ENCODE measurements around the gene HS6ST1. TPM values are rescaled to one million over a fixed set of nuclear protein-coding genes. Genes with fewer than 3 reads are reported as not detected.
"Not testable (repeated sequence)": the region's sequence is repeated elsewhere in the genome, so short reads cannot be mapped to it uniquely, and the experiment has no call there.

Gene HS6ST1
- total RNA-seq, 3 donors from 2014 or later, result 23.9 to 32.3 (median 28.2) TPM

DNA sequence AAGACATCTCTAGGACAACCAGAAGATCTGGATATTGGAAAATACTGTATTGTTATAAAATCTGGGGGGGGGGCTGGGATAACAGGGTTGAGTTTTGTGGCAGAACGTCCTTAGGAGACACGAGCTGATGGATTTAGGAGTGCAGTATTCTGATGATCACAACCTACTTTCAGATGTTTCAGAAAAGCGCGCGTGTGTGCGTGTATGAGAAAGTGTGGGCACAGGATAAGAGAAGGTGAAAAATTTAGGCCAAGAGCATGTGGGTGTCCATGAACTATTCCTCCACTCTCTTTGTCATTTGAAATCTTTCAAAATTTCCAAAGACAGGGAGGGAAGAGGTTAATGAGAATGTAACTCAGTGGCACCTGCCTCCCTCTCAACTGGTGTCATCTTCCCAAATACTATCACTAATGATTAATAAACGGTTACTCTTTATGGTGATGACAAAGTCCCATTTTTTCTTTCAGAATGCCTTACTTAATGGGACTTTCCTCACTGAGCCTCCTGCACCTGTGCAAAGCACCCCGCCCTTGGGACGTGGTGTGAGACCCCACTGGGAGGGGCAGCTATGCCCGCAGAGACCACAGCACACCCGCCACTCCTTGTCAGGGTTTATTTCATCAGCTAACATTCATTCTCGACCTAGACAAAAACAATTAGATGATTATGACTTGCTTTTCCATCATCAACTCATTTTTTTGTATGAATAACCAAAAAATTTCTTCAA lies 53.6 kb downstream of the HS6ST1 start:
- no peak for ATAC-seq
- DNase-seq, result no peak
- Mint-ChIP-seq H3K27me3 (ENCODE audit: low read depth) (no peaks in the 10 kb centered on the region), H3K4me1 (ENCODE audit: low read depth) (no peaks in the 10 kb centered on the region), H3K4me3 (no peak overlapping the region), H3K9me3 (no peaks in the 10 kb centered on the region), H3K36me3 (ENCODE audit: insufficient read depth) (no peaks in the 10 kb centered on the region)

DNA sequence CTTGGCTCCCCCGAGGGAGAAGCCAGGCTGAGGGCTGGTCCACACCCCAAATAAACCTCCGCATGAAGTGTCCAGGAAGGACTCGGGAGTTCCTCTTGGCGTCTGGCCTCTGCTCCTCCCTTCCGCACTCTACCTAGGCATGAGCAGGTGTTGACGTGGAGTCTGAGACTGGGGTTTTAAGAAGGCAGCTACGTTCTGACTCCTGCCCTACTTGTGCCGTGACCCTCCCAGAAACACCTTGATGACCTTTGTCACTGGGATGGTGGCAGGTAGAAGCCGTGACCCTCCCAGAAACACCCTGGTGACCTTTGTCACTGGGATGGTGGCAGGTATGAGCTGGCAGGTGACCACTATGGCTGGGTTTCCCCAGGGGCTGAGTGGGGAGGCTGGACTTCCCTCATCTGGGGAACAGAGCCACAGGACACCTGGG lies 54.8 kb downstream of the HS6ST1 start:
- H3K36me3 Mint-ChIP-seq (ENCODE audit: insufficient read depth), result no peaks in the 10 kb centered on the region
- ATAC-seq (no peak), DNase-seq (no peak)
- H3K4me3 Mint-ChIP-seq, result no peak overlapping the region
- no peaks in the 10 kb centered on the region for H3K9me3 Mint-ChIP-seq
- no peaks in the 10 kb centered on the region for H3K27me3 Mint-ChIP-seq (ENCODE audit: low read depth)
- no peaks in the 10 kb centered on the region for H3K4me1 Mint-ChIP-seq (ENCODE audit: low read depth)

GRCh38 chr2:128262315-128263253 lies 56.1 kb downstream of the HS6ST1 start:
- ATAC-seq (no peak), DNase-seq (no peak)
- Mint-ChIP-seq H3K4me1 (ENCODE audit: low read depth) (no peaks in the 10 kb centered on the region), H3K9me3 (no peaks in the 10 kb centered on the region), H3K36me3 (ENCODE audit: insufficient read depth) (no peaks in the 10 kb centered on the region), H3K27me3 (ENCODE audit: low read depth) (no peaks in the 10 kb centered on the region), H3K4me3 (no peak overlapping the region)

- DNase-seq (no peak), ATAC-seq (peak in 1 of 2 donors; percentile 9)
- Mint-ChIP-seq H3K27me3 (ENCODE audit: low read depth) (no peaks in the 10 kb centered on the region), H3K9me3 (no peaks in the 10 kb centered on the region), H3K4me3 (no peak overlapping the region), H3K36me3 (ENCODE audit: insufficient read depth) (no peaks in the 10 kb centered on the region), H3K4me1 (ENCODE audit: low read depth) (no peaks in the 10 kb centered on the region)
These were observed 57.2 kb downstream of the HS6ST1 start for GRCh38 chr2:128261245-128262128.

DNA sequence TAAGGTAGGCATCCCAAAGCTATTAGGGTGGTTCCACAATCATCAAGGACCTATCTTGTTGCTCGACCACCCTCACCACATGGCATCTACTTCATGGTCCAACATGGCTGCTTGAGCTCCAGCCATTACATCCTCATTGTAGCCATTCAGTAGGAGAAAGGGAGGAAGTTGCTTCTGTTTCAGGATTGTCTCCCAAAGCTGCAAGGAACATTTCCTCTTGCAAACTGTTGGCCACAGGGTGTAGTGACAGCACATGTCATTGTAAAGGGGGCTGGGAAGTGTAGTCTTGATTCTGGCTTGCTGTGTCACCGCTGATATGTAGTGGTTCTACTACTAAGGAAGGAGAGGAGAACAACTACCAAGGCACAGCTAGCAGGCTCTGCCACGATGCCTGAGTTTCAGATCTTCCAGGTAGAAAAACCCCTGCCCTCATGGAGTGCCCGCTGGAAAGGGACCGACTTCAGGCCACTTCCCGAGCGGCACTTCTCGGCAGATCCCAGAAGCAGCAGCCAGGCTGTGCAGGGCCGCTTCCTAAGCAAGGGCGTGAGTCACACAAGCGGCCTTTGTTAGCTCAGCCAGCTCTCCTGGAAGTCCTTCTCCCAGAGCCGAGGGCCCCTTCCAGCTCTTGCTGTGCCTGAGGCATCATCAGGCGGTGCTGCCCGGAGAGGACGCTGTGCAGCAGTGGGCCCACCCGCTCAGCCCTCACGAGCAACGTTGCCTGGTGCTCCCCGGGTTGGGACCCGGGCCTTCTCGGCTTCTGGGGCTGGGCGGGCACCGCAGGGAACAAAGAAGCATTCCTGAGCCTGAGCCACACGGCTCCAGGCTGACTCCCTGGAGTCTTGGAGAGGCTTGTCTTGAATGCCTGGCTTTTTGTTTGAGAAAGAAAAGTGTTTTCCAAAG lies 58.2 kb downstream of the HS6ST1 start:
- Mint-ChIP-seq H3K9me3 (no peaks in the 10 kb centered on the region), H3K36me3 (ENCODE audit: insufficient read depth) (no peaks in the 10 kb centered on the region), H3K27me3 (ENCODE audit: low read depth) (no peaks in the 10 kb centered on the region), H3K4me1 (ENCODE audit: low read depth) (no peaks in the 10 kb centered on the region), H3K4me3 (no peak overlapping the region)
- ATAC-seq (no peak), DNase-seq (no peak)

- H3K36me3 Mint-ChIP-seq (ENCODE audit: insufficient read depth), result no peaks in the 10 kb centered on the region
- H3K9me3 Mint-ChIP-seq, result no peaks in the 10 kb centered on the region
- no peaks in the 10 kb centered on the region for H3K4me1 Mint-ChIP-seq (ENCODE audit: low read depth)
- ATAC-seq, result no peak
- no peak overlapping the region for H3K4me3 Mint-ChIP-seq
- no peaks in the 10 kb centered on the region for H3K27me3 Mint-ChIP-seq (ENCODE audit: low read depth)
- DNase-seq, result no peak
These were observed 59.1 kb downstream of the HS6ST1 start for GRCh38 chr2:128259585-128259984.

- H3K27me3 Mint-ChIP-seq (ENCODE audit: low read depth), result no peaks in the 10 kb centered on the region
- ATAC-seq, result no peak
- H3K9me3 Mint-ChIP-seq, result no peaks in the 10 kb centered on the region
These were observed 60.5 kb downstream of the HS6ST1 start for GRCh38 chr2:128258218-128258617.

GRCh38 chr2:128252501-128252900 lies 66.2 kb downstream of the HS6ST1 start:
- no peak for ATAC-seq
- Mint-ChIP-seq H3K4me1 (ENCODE audit: low read depth) (no peaks in the 10 kb centered on the region), H3K9me3 (no peaks in the 10 kb centered on the region)

More at GRCh38 chr2:128258218-128258617, 60.5 kb downstream of the HS6ST1 start:
- no peaks in the 10 kb centered on the region for H3K4me1 Mint-ChIP-seq (ENCODE audit: low read depth)
- H3K36me3 Mint-ChIP-seq (ENCODE audit: insufficient read depth), result no peaks in the 10 kb centered on the region
- DNase-seq, result no peak
- no peak overlapping the region for H3K4me3 Mint-ChIP-seq

GRCh38 chr2:128252086-128252485 lies 66.6 kb downstream of the HS6ST1 start:
- not testable (repeated sequence) for ATAC-seq

More at GRCh38 chr2:128252501-128252900, 66.2 kb downstream of the HS6ST1 start:
- H3K27me3 Mint-ChIP-seq (ENCODE audit: low read depth), result no peaks in the 10 kb centered on the region
- DNase-seq, result no peak
- no peak overlapping the region for H3K4me3 Mint-ChIP-seq
- no peaks in the 10 kb centered on the region for H3K36me3 Mint-ChIP-seq (ENCODE audit: insufficient read depth)

DNA sequence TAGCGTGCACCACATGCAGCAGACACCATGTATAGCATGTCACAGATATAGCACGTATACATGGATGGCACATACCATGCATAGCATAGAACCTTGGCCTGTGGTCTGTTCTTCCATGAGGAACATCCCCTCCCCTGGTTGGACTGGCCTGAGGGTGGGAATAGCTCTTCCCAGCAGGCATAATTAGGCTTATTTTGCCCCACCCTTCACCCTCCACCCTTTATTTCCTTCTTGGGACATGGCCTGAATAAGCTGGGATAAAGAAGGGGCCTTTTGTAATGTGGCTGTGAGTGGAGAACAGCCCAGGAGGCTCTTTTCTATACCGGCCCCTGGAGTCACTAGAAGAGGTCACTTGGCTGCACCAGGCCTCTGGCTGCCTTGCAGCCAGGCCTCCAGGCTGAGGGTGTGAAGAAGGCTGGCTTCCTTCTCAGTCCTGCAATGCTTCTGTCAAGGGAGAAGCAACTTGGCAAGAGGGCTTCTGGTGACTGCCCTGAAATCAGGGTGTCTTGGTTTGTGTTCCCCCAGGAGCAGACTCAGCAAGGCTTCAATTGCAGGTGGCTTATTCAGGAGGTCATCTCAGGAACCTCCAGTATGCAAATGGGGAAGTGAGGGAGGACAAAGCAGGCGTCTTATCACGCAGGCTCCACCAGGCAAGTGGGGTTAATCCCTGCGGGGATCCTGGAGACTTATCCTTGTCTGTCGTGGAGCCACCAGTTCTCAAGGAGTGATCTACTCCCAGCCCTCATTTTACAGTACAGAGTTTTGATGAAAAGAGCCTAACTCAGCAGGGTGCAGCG lies 68.2 kb downstream of the HS6ST1 start:
- ATAC-seq, result no peak
- Mint-ChIP-seq H3K4me3 (no peak overlapping the region), H3K27me3 (ENCODE audit: low read depth) (no peaks in the 10 kb centered on the region), H3K9me3 (no peaks in the 10 kb centered on the region), H3K36me3 (ENCODE audit: insufficient read depth) (no peaks in the 10 kb centered on the region), H3K4me1 (ENCODE audit: low read depth) (peaks cover 6% of the 10 kb centered on the region)
- no peak for DNase-seq

More at GRCh38 chr2:128252086-128252485, 66.6 kb downstream of the HS6ST1 start:
- not testable (repeated sequence) for DNase-seq; H3K27me3 Mint-ChIP-seq (ENCODE audit: low read depth); H3K9me3 Mint-ChIP-seq; H3K36me3 Mint-ChIP-seq (ENCODE audit: insufficient read depth); H3K4me3 Mint-ChIP-seq; H3K4me1 Mint-ChIP-seq (ENCODE audit: low read depth)

- no peaks in the 10 kb centered on the region for H3K27me3 Mint-ChIP-seq (ENCODE audit: low read depth)
- H3K4me3 Mint-ChIP-seq, result no peak overlapping the region
- H3K4me1 Mint-ChIP-seq (ENCODE audit: low read depth), result peaks cover 6% of the 10 kb centered on the region
- no peak for DNase-seq
- no peaks in the 10 kb centered on the region for H3K9me3 Mint-ChIP-seq
- ATAC-seq, result no peak
- no peaks in the 10 kb centered on the region for H3K36me3 Mint-ChIP-seq (ENCODE audit: insufficient read depth)
These were observed 69.1 kb downstream of the HS6ST1 start for GRCh38 chr2:128249555-128249954.

- DNase-seq (no peak), ATAC-seq (no peak)
- no peaks in the 10 kb centered on the region for H3K36me3 Mint-ChIP-seq (ENCODE audit: insufficient read depth)
- no peaks in the 10 kb centered on the region for H3K9me3 Mint-ChIP-seq
- peaks cover 6% of the 10 kb centered on the region for H3K4me1 Mint-ChIP-seq (ENCODE audit: low read depth)
- H3K4me3 Mint-ChIP-seq, result no peak overlapping the region
- H3K27me3 Mint-ChIP-seq (ENCODE audit: low read depth), result peaks cover 2% of the 10 kb centered on the region
These were observed 72.9 kb downstream of the HS6ST1 start for GRCh38 chr2:128245813-128246212.

DNA sequence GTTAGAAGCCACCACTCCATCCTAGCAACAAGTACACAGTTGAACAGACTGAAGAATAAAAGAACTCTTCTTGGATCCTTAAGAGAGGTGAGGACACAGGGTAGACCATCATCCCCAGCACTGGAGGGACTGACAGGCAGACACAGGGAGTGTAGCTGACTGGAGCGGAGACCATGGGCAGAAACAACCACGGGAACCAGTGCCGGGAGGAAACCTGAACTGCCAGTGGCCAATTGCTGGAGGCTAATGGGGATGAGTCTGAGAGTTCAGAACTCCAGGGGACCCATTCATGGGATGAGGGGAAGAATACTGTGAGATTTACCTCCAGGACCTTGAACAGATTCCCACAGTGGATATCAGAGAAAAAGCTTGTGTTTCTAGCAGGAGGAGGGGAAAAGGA lies 76.8 kb downstream of the HS6ST1 start:
- ATAC-seq (no peak), DNase-seq (no peak)
- peaks cover 2% of the 10 kb centered on the region for H3K27me3 Mint-ChIP-seq (ENCODE audit: low read depth)
- no peak overlapping the region for H3K4me3 Mint-ChIP-seq
- H3K36me3 Mint-ChIP-seq (ENCODE audit: insufficient read depth), result no peaks in the 10 kb centered on the region
- peaks cover 4% of the 10 kb centered on the region for H3K4me1 Mint-ChIP-seq (ENCODE audit: low read depth)
- no peaks in the 10 kb centered on the region for H3K9me3 Mint-ChIP-seq
